Urothelium cell line (cell line): Measurements from ENCODE around the gene EPN3.

Source experiments
- DNase-seq: peaks from one replicate; pipeline ENCODE4 v3.0.0; 2011; ENCODE audit warnings: low spot score, mixed read lengths
- FAIRE-seq: peaks from 2 replicates; lab custom pipeline; 2011; peaks lifted over from hg19 to GRCh38; lab: Jason Lieb, UNC

The EPN3 gene

DNA sequence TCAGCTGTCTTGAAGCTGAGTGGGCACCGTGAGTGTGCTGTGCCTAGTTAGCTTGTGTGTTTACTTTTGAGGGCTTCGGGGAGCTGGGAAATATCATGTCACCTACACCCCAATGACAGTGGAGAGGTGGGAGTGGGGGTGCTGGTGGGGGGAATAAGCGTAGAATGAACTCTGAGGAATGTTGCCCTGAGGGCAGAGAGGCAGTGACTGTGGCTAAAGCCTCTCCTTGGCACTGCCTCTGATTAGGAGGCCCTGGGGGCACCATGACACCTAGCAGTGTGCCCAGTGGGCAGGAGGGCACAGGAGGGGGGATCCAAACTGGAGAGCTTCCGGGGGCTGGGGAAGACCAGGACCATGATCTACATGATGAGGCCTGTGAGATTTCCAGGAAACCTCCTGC, 52.8 kb downstream of the EPN3 start:
- no peak for DNase-seq
- no peak for FAIRE-seq

DNA sequence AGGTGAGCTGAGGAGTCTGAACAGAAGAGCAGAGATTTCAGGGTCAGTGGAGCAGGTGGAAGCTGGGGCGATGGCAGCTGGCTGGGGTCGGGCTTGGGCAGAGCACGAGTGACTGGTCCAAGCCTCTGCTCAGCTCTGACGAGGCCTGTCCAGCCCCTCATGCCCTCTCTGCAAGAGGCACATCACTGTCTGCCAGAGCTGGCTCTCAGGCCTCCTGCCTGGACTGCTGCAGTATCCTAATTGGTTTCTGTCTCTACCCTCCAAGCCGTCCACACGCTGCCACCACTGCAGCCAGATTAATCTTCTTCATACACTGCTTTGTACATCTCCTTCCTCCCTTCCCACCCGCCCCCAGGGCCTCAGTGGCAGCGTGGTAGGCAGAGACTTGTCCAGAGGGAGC, 53.4 kb downstream of the EPN3 start:
- DNase-seq: no peak
- no peak for FAIRE-seq

DNA sequence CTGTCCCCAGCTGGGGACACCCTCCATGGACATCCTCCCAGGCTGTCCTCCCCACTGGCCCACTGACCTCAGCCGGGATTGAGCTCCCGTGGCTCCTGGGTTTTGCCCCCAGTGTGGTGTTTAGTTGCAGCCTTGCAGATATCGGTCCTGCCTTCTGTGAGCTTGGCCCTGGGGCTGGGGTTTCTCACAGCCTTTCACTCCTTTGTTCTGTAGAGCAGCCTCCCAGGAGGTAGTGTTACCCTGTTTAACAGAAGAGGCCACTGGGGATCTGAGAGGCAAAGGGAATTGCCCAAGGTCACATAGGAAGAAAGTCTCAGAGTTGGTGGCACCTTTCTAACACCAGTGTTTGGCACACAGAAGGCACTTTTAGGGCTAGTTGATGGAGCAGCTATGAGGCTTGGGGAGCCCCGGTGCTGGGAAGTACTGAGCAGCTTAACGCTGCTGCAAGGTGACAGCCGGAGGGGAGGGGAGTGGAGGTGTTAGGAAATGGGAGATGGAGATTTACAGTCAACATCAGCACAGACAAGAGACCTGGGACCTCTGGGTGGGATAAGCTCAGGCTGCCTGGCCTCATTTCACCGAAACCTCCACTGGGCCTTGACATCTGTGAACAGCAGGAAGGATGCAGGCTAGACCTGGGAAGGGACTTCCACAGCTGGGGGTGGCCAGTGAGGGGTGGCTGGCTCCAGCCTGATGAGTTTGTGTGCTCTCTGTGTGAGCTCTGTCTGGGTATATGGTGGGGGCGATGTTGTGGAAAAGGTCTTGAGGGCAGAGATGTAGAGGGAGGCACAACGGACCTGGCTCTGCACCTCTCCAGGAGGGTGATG, 54.1 kb downstream of the EPN3 start:
- no peak for DNase-seq
- no peak for FAIRE-seq

DNA sequence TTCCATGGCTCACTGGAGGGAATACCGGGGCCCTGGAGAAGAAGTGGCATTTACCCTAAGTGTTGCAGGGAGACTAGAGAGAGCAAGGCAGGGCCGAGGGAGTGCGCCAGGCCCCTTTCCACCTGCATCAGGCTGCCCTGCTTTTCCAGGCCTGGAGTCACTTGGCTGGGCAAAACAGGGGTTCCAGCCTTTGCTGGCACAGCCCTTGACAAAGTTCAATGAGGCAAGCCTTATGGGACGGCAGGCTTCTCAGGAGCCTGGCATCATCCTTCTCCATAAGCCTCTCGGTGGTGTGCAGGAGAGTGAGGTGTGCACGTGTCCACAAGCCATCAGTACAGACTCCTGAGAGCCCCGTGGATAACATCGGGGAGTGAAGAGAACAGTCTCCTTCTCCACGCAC, 55.0 kb downstream of the EPN3 start:
- FAIRE-seq (no peak), DNase-seq (no peak)

DNA sequence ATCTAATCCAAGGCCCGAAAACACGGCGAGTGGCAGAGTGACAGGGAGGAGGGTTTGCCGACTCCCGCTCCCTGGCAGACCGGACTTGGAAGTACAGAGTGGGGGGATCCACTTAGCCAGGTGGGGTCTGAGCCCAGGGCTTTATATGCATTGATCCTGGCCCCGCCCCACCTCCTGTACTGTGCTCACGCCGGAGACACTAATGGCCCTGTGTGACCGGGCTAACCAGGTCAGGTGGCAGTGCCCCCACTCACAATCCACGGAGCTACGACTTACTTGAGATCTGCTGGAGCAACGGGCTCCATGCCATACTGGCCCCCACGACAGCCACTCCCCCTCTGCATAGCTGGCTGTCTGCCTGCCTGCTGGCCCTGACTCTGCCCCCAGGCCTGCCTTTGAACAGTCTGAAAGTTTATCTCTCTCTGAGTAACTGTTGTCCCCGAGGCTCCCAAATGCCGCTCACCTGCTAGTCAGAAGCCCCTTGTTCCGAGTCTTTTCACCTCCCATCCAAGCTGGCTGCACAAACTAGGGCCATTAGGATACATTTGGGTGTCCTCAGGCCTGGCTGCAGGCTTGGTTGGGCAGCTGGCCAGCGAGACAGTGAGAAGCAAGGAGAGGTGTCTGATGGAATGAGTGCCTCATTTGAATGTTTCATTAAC, 56.0 kb downstream of the EPN3 start:
- DNase-seq (no peak), FAIRE-seq (no peak)

- no peak for FAIRE-seq
- DNase-seq: no peak
Measured at GRCh38 chr17:50589095-50589705, 56.7 kb downstream of the EPN3 start.

DNA sequence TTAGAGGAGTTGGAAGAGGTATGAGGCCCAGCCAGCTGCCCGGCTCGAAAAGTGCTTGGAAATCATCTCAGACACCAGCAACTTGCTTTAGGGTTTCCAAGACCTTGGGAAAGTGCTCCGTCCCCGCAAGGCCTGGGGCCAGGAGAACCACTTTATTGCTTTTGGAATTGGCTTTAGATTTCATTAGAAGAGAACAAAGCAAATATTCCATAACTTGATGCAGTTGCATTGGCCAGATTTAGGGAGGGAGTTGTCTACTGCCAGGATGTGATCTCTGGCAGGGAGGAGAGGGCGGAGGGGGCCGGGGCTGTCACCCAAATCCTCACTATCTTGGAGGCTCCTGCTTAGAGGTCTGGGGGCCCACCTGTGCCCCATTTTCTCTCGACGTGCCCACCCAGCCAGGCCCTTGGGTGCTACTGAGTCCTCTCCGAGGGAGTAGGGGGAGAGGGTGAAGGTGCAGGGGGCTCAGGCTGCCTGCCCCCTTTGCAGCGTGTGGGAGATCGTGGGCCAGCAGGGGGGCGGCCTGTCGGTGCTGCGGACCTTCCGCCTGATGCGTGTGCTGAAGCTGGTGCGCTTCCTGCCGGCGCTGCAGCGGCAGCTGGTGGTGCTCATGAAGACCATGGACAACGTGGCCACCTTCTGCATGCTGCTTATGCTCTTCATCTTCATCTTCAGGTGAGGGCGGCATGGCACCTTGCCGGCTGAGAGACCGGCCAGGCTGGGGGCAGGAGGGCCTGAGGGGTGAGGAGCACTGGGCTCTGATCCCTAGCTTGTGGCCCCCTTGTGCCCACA, 58.6 kb downstream of the EPN3 start:
- DNase-seq: no peak
- no peak for FAIRE-seq

GRCh38 chr17:50593321-50593720, 60.8 kb downstream of the EPN3 start:
- FAIRE-seq: no peak
- DNase-seq: no peak
